GDM1 (cell line): ENCODE results near the gene PPARD.

Experiments used
- DNase-seq: peaks from one replicate; lab custom pipeline; 2025; lab: John Stamatoyannopoulos, UW

PPARD gene

GRCh38 chr6:35470663-35471120 lies 128.3 kb downstream of the PPARD start:
- no peak for DNase-seq

GRCh38 chr6:35471836-35472345 lies 129.5 kb downstream of the PPARD start:
- DNase-seq = no peak

- DNase-seq = no peak
These were observed 130.9 kb downstream of the PPARD start for GRCh38 chr6:35473075-35473849.

- DNase-seq = no peak
These were observed 131.4 kb downstream of the PPARD start for GRCh38 chr6:35473850-35474130.

- DNase-seq = no peak
These were observed 132.0 kb downstream of the PPARD start for GRCh38 chr6:35474131-35474941.

- DNase-seq = no peak
These were observed 132.7 kb downstream of the PPARD start for GRCh38 chr6:35474942-35475570.

- DNase-seq = no peak
These were observed 133.2 kb downstream of the PPARD start for GRCh38 chr6:35475573-35475972.

- DNase-seq = no peak
These were observed 133.6 kb downstream of the PPARD start for GRCh38 chr6:35476004-35476403.

GRCh38 chr6:35477028-35477427 lies 134.7 kb downstream of the PPARD start:
- DNase-seq = no peak
